ENCODE data around the gene NIPSNAP2.

Gene NIPSNAP2

DNA sequence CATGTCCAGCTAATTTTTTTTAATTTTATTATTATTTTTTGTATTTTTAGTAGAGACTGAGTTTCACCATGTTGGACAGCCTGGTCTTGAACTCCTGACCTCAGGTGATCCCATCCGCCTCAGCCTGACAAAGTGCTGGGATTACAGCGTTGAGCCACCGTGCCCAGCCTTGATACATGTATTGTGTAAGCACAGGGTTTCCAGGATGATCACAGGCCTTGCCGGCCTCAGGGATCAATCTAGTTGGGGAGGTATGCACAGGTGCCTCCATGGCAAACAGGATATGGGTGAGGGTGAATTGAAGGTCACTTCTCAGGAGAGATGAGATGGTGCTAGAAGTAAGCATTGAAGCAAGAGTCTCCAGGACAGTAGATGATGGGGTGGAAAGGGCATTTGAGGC, 7.2 kb upstream of the NIPSNAP2 start:
- DNase-seq (ENCODE audit: low read depth, low spot score): no peak
- Histone ChIP-seq H3K4me3 (ENCODE audit: low read length) (no peak overlapping the region), H3K27ac (ENCODE audit: low read length) (no peak overlapping the region), H3K4me1 (ENCODE audit: control insufficient read depth, insufficient read depth, low read length) (no peaks in the 10 kb centered on the region), H3K36me3 (ENCODE audit: control insufficient read depth, insufficient read depth, low read length) (peaks cover 4% of the 10 kb centered on the region), H3K9me3 (ENCODE audit: control insufficient read depth, insufficient read depth, low read length) (no peaks in the 10 kb centered on the region), H3K27me3 (ENCODE audit: control insufficient read depth, insufficient read depth, low read length) (no peaks in the 10 kb centered on the region)
- WGBS (ENCODE audit: insufficient coverage, insufficient read length): no CpG with 5 or more reads among the region's 4 CpGs

DNA sequence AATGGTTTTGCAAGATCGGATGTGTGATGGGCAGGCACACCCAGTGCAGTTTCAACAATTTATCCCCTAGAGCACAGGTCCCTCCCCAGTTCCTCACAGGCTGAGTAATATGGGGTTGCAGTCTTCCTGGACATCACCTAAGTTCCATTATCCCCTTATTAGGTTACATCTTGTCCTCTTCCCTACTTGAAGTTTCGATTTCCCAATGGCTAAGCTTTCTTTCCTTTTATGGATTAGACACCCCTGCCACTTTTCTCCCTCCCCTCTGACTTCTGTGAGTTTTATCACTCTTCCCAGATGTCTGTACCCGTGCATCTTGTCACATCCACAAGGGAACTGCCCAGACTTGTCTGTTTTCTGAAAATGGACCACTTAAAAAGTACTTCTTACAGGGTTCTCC, 2.4 kb upstream of the NIPSNAP2 start:
- Histone ChIP-seq H3K4me3 (ENCODE audit: low read length) (no peak overlapping the region), H3K27me3 (ENCODE audit: control insufficient read depth, insufficient read depth, low read length) (no peaks in the 10 kb centered on the region), H3K36me3 (ENCODE audit: control insufficient read depth, insufficient read depth, low read length) (no peaks in the 10 kb centered on the region), H3K27ac (ENCODE audit: low read length) (no peak overlapping the region), H3K9me3 (ENCODE audit: control insufficient read depth, insufficient read depth, low read length) (no peaks in the 10 kb centered on the region), H3K4me1 (ENCODE audit: control insufficient read depth, insufficient read depth, low read length) (no peaks in the 10 kb centered on the region)
- no CpG with 5 or more reads among the region's 3 CpGs for WGBS (ENCODE audit: insufficient coverage, insufficient read length)
- DNase-seq (ENCODE audit: low read depth, low spot score): no peak

DNA sequence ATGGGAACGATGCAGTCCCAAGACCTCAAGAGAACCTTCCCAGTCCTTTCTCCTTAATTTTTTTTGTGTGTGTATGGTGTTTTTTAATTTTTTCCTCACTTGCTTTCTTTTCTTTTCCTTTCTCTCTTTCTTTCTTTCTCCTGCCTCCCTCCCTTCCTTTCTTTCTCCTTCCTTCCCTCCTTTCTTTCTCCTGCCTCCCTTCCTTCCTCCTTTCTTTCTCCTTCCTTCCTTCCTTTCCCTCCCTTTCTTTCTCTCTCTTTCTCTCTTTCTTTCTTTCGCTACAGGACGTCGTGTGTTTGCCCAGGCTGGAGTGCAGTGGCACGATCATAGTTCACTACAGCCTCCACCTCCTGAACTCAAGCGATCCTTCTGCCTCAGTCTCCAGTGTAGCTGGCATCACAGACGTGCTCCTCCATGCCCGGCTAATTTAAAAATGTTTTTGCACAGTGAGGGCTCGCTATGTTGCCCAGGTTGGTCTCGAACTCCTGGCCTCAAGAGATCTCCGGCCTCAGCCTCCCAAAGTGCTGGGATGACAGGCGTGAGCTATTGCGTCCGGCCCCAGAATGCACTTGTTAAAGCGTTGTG, 709 bp upstream of the NIPSNAP2 start:
- no peak overlapping the region for H3K27ac ChIP-seq (ENCODE audit: low read length)
- no peak overlapping the region for H3K4me3 ChIP-seq (ENCODE audit: low read length)
- H3K4me1 ChIP-seq (ENCODE audit: control insufficient read depth, insufficient read depth, low read length): no peaks in the 10 kb centered on the region
- no peak for DNase-seq (ENCODE audit: low read depth, low spot score)
- WGBS (ENCODE audit: insufficient coverage, insufficient read length): no CpG with 5 or more reads among the region's 15 CpGs
- no peaks in the 10 kb centered on the region for H3K36me3 ChIP-seq (ENCODE audit: control insufficient read depth, insufficient read depth, low read length)
- no peaks in the 10 kb centered on the region for H3K27me3 ChIP-seq (ENCODE audit: control insufficient read depth, insufficient read depth, low read length)
- no peaks in the 10 kb centered on the region for H3K9me3 ChIP-seq (ENCODE audit: control insufficient read depth, insufficient read depth, low read length)

DNA sequence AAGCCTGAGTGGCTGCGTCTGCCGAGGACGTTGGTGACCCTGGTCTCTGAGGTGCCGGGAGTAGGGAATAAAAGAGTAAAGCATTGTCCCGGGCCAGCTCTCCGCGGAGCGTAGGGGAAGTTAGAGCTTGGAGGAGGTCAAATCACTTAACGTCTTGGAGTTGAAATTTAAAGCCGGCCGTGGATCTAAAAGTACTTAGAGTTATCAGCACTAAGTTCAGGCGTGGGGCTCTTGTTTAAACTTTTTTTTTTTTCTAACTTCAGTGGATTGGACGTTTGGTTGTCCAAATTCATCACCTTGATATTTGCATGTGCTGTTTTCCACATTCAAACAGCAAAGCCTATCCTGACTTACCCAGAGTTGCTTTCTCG, 700 bp downstream of the NIPSNAP2 start:
- peak overlapping the region; percentile 69 for H3K4me3 ChIP-seq (ENCODE audit: low read length)
- no CpG with 5 or more reads among the region's 14 CpGs for WGBS (ENCODE audit: insufficient coverage, insufficient read length)
- no peaks in the 10 kb centered on the region for H3K4me1 ChIP-seq (ENCODE audit: control insufficient read depth, insufficient read depth, low read length)
- no peaks in the 10 kb centered on the region for H3K9me3 ChIP-seq (ENCODE audit: control insufficient read depth, insufficient read depth, low read length)
- H3K27me3 ChIP-seq (ENCODE audit: control insufficient read depth, insufficient read depth, low read length): no peaks in the 10 kb centered on the region
- H3K36me3 ChIP-seq (ENCODE audit: control insufficient read depth, insufficient read depth, low read length): no peaks in the 10 kb centered on the region
- H3K27ac ChIP-seq (ENCODE audit: low read length): no peak overlapping the region
- DNase-seq (ENCODE audit: low read depth, low spot score): no peak

DNA sequence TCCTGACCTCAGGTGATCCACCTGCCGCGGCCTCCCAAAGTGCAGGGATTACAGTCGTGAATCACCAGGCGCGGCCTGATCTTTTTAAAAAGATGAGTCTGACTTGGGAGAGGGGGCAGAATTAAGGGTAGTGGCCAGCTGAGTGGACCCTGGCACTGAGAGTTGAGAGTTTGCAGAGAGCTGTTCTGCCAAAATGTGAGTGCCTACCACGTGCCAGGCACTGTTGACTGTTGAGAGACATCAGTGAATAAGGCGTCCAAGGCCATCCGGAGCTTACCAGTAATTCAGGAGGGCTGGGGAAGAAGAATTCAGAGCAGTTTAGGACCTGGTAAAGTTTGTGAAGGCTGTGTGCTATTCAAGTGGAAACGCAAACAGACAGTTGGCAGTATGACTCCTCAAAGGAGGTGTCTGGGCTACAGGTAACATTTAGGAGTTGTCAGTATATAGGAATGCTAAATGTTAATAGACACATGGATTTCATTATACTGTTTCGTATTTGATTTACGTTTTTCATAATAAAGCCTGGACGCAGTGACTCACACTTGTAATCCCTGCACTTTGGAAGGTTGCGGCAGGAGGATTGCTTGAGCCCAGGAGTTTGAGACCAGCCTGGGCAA, 1.5 kb downstream of the NIPSNAP2 start:
- Histone ChIP-seq H3K4me3 (ENCODE audit: low read length) (no peak overlapping the region), H3K27me3 (ENCODE audit: control insufficient read depth, insufficient read depth, low read length) (no peaks in the 10 kb centered on the region), H3K9me3 (ENCODE audit: control insufficient read depth, insufficient read depth, low read length) (no peaks in the 10 kb centered on the region), H3K36me3 (ENCODE audit: control insufficient read depth, insufficient read depth, low read length) (no peaks in the 10 kb centered on the region; the same call in 1 of the 2 replicates), H3K4me1 (ENCODE audit: control insufficient read depth, insufficient read depth, low read length) (0 out of 2 replicates have a peak, but pooled peaks cover 2% of the 10 kb centered on the region), H3K27ac (ENCODE audit: low read length) (no peak overlapping the region)
- no peak for DNase-seq (ENCODE audit: low read depth, low spot score)
- no CpG with 5 or more reads among the region's 13 CpGs for whole genome bisulfite sequencing (ENCODE audit: insufficient coverage, insufficient read length)

DNA sequence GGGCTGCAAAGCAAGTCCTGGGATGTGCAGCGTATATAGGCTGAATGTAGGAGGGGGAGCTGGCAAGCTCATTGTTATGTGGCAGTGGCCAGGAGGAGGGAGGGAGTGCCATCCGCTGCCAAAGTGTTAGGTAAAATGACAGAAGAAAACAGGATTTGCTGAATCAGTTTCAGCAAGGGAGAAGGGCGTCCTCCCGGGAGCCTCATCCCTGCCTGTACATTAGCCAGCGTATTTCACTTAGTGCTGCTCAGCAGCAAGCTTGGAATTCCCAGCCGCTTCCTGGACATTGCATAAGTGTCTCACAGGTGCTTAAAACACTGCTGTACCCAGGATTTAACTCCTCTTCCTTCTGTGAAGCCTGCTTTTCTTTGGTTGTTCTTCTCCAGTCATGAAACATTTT, 2.5 kb downstream of the NIPSNAP2 start:
- Histone ChIP-seq H3K27me3 (ENCODE audit: control insufficient read depth, insufficient read depth, low read length) (no peaks in the 10 kb centered on the region), H3K9me3 (ENCODE audit: control insufficient read depth, insufficient read depth, low read length) (no peaks in the 10 kb centered on the region), H3K36me3 (ENCODE audit: control insufficient read depth, insufficient read depth, low read length) (no peaks in the 10 kb centered on the region; the same call in 1 of the 2 replicates), H3K4me1 (ENCODE audit: control insufficient read depth, insufficient read depth, low read length) (0 out of 2 replicates have a peak, but pooled peaks cover 2% of the 10 kb centered on the region), H3K4me3 (ENCODE audit: low read length) (no peak overlapping the region), H3K27ac (ENCODE audit: low read length) (no peak overlapping the region)
- WGBS (ENCODE audit: insufficient coverage, insufficient read length): no CpG with 5 or more reads among the region's 6 CpGs
- DNase-seq (ENCODE audit: low read depth, low spot score): no peak

DNA sequence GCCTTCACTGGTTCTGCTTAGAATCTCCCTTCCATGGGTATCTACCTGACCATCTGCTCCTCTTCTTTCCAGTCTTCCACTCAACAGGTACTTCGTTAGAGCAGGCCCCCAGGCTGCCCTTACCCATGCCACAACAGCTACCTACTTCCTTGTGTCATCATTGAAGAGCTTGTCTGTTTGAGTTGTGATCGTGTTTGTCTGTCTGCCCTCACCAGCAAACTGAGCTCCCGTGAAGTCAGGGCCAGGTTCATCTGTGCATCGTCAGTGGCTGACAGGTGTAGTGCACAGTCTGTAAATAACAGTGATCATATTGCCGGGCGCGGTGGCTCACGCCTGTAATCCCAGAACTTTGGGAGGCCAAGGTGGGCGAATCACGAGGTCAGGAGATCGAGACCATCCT, 5.0 kb downstream of the NIPSNAP2 start:
- Histone ChIP-seq H3K4me1 (ENCODE audit: control insufficient read depth, insufficient read depth, low read length) (0 out of 2 replicates have a peak, but pooled peaks cover 2% of the 10 kb centered on the region), H3K36me3 (ENCODE audit: control insufficient read depth, insufficient read depth, low read length) (no peaks in the 10 kb centered on the region; the same call in 1 of the 2 replicates), H3K4me3 (ENCODE audit: low read length) (no peak overlapping the region), H3K27ac (ENCODE audit: low read length) (no peak overlapping the region), H3K9me3 (ENCODE audit: control insufficient read depth, insufficient read depth, low read length) (no peaks in the 10 kb centered on the region), H3K27me3 (ENCODE audit: control insufficient read depth, insufficient read depth, low read length) (no peaks in the 10 kb centered on the region)
- no peak for DNase-seq (ENCODE audit: low read depth, low spot score)
- WGBS (ENCODE audit: insufficient coverage, insufficient read length): no CpG with 5 or more reads among the region's 11 CpGs

DNA sequence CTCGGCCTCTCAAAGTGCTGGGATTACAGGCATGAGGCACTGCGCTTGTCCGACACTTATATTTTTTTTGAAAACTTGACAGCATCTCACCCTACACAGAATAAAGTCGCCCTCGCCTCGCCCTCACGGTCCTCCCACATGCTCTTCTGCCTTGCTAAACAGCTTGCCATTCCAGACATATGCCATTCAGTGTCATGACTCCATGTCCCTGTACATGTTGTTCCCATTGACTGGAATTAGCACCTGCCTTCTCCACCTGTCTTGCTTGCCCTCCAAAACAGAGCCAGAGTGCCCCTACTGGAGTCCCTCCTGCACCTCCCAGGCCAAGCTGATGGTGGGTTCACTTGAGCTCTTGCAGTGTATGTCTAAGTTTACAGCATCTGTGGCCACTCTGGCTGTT, 6.2 kb downstream of the NIPSNAP2 start:
- Histone ChIP-seq H3K4me1 (ENCODE audit: control insufficient read depth, insufficient read depth, low read length) (0 out of 2 replicates have a peak, but pooled peaks cover 2% of the 10 kb centered on the region), H3K4me3 (ENCODE audit: low read length) (no peak overlapping the region), H3K9me3 (ENCODE audit: control insufficient read depth, insufficient read depth, low read length) (no peaks in the 10 kb centered on the region), H3K36me3 (ENCODE audit: control insufficient read depth, insufficient read depth, low read length) (no peaks in the 10 kb centered on the region; the same call in 1 of the 2 replicates), H3K27ac (ENCODE audit: low read length) (no peak overlapping the region), H3K27me3 (ENCODE audit: control insufficient read depth, insufficient read depth, low read length) (no peaks in the 10 kb centered on the region)
- no CpG with 5 or more reads among the region's 7 CpGs for WGBS (ENCODE audit: insufficient coverage, insufficient read length)
- DNase-seq (ENCODE audit: low read depth, low spot score): no peak

DNA sequence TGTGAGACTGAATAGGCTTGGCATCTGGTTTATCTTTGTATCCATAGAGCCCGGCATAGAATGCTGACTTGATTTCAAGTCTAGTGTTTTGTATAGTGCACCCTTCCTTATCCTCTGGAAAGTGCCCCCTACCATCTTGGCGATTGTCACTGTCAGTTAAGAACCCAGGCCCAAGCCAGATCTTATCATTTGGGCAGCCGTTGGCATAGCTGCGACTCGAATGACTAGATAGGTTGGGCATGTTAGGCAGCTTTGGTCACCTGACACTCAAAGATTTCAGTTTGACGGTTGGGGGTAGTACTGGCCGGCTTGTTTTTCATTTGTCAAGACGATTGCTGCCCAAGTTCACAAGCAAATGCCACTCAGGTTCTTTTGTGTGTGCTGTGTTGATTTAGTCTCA, 6.6 kb downstream of the NIPSNAP2 start:
- Histone ChIP-seq H3K27me3 (ENCODE audit: control insufficient read depth, insufficient read depth, low read length) (no peaks in the 10 kb centered on the region), H3K4me3 (ENCODE audit: low read length) (no peak overlapping the region), H3K27ac (ENCODE audit: low read length) (no peak overlapping the region), H3K9me3 (ENCODE audit: control insufficient read depth, insufficient read depth, low read length) (no peaks in the 10 kb centered on the region), H3K4me1 (ENCODE audit: control insufficient read depth, insufficient read depth, low read length) (0 out of 2 replicates have a peak, but pooled peaks cover 2% of the 10 kb centered on the region), H3K36me3 (ENCODE audit: control insufficient read depth, insufficient read depth, low read length) (no peaks in the 10 kb centered on the region; the same call in 1 of the 2 replicates)
- no CpG with 5 or more reads among the region's 8 CpGs for WGBS (ENCODE audit: insufficient coverage, insufficient read length)
- no peak for DNase-seq (ENCODE audit: low read depth, low spot score)

DNA sequence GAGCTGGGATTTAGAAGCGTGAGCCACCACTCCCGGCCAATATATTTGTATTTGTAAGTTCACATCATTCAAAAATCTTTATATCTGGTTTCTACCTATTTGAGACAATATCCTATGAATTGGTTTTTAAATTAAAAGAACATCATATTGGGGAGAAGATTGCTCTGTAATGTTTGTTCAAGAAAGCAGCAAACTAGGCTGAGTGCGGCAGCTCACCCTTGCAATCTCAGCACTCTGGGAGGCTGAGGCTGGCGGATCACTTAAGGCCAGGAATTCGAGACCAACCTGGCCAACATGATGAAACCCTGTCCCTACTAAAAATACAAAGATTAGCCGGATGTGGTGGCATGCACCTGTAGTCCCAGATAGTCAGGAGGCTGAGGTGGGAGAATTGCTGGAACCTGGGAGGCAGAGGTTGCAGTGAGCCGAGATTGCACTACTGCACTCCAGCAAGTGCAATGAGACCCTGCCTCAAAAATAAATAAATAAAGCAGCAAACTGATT, 9.4 kb downstream of the NIPSNAP2 start:
- no peaks in the 10 kb centered on the region for H3K27me3 ChIP-seq (ENCODE audit: control insufficient read depth, insufficient read depth, low read length)
- no peak for DNase-seq (ENCODE audit: low read depth, low spot score)
- 0 out of 2 replicates have a peak, but pooled peaks cover 2% of the 10 kb centered on the region for H3K4me1 ChIP-seq (ENCODE audit: control insufficient read depth, insufficient read depth, low read length)
- no peaks in the 10 kb centered on the region; the same call in 1 of the 2 replicates for H3K36me3 ChIP-seq (ENCODE audit: control insufficient read depth, insufficient read depth, low read length)
- no CpG with 5 or more reads among the region's 7 CpGs for WGBS (ENCODE audit: insufficient coverage, insufficient read length)
- H3K4me3 ChIP-seq (ENCODE audit: low read length): no peak overlapping the region
- H3K9me3 ChIP-seq (ENCODE audit: control insufficient read depth, insufficient read depth, low read length): no peaks in the 10 kb centered on the region
- no peak overlapping the region for H3K27ac ChIP-seq (ENCODE audit: low read length)
